GM18909 (cell line): ENCODE measurements around the gene ZC3H4.
A peak's percentile ranks its signal among the peaks of the same experiment; 100 is the strongest.
"Not testable (repeated sequence)": the region's sequence is repeated elsewhere in the genome, so short reads cannot be mapped to it uniquely, and the experiment has no call there.

Experiments
- ATAC-seq: cut with Tn5 transposase; IDR thresholded peaks from one replicate; pipeline ENCODE4 v1.9.1; 2021; ENCODE audit warnings: mild to moderate bottlenecking; ENCODE audit not compliant: unreplicated experiment, poor library complexity

The ZC3H4 gene

GRCh38 chr19:47112997-47113849 is at the start of gene ZC3H4:
Gene ZC3H4 (minus strand): TSS chr19:47113776. CDS start chr19:47112584, 1,192 bp downstream.
- ATAC-seq: peak; percentile 79

GRCh38 chr19:47161876-47162489 is 48.4 kb upstream of the ZC3H4 start:
- ATAC-seq: no peak

- ATAC-seq: no peak
Measured at GRCh38 chr19:47158879-47159503, 45.4 kb upstream of the ZC3H4 start.

- ATAC-seq: no peak
Measured at GRCh38 chr19:47158367-47158791, 44.8 kb upstream of the ZC3H4 start.

- ATAC-seq: no peak
Measured at GRCh38 chr19:47157431-47158321, 44.1 kb upstream of the ZC3H4 start.

- ATAC-seq: no peak
Measured at GRCh38 chr19:47156861-47157430, 43.4 kb upstream of the ZC3H4 start.

GRCh38 chr19:47155148-47155547 is 41.6 kb upstream of the ZC3H4 start:
- no peak for ATAC-seq

- ATAC-seq: no peak
Measured at GRCh38 chr19:47153266-47153665, 39.7 kb upstream of the ZC3H4 start.

GRCh38 chr19:47152632-47153031 is 39.1 kb upstream of the ZC3H4 start:
- ATAC-seq: no peak

- no peak for ATAC-seq
Measured at GRCh38 chr19:47152205-47152604, 38.6 kb upstream of the ZC3H4 start.

- no peak for ATAC-seq
Measured at GRCh38 chr19:47151627-47152026, 38.1 kb upstream of the ZC3H4 start.

GRCh38 chr19:47146920-47147319 is 33.3 kb upstream of the ZC3H4 start:
- no peak for ATAC-seq

GRCh38 chr19:47145639-47146486 is 32.3 kb upstream of the ZC3H4 start:
- no peak for ATAC-seq

GRCh38 chr19:47144630-47145029 is 31.1 kb upstream of the ZC3H4 start:
- no peak for ATAC-seq

- no peak for ATAC-seq
Measured at GRCh38 chr19:47143322-47144073, 29.9 kb upstream of the ZC3H4 start.

- ATAC-seq: no peak
Measured at GRCh38 chr19:47142779-47143178, 29.2 kb upstream of the ZC3H4 start.

GRCh38 chr19:47141695-47142094 is 28.1 kb upstream of the ZC3H4 start:
- no peak for ATAC-seq

- ATAC-seq: not testable (repeated sequence)
Measured at GRCh38 chr19:47141252-47141651, 27.7 kb upstream of the ZC3H4 start.
